Muscle of leg (tissue), 11 donors: ENCODE measurements around the gene DNER. TPM values are rescaled to one million over a fixed set of nuclear protein-coding genes. Genes with fewer than 3 reads are reported as not detected.
"Not testable (repeated sequence)": the region's sequence is repeated elsewhere in the genome, so short reads cannot be mapped to it uniquely, and the experiment has no call there.

Experiments used
- DNase-seq: peaks from one replicate; pipeline ENCODE4 v3.0.0; 2013
- H3K27ac ChIP-seq: one replicate; pipeline ENCODE4 v1.5.1; 2013; ENCODE audit warnings: mild to moderate bottlenecking, low read length, control low read depth
- H3K27me3 ChIP-seq: one replicate; pipeline ENCODE4 v1.6.1; 2013; ENCODE audit warnings: low read length; ENCODE audit not compliant: control insufficient read depth, insufficient read depth
- H3K36me3 ChIP-seq: one replicate; pipeline ENCODE4 v1.6.1; 2013; ENCODE audit warnings: low read length; ENCODE audit not compliant: control insufficient read depth, insufficient read depth
- H3K4me1 ChIP-seq: one replicate; pipeline ENCODE4 v1.6.1; 2013; ENCODE audit warnings: low read length; ENCODE audit not compliant: control insufficient read depth, insufficient read depth
- H3K4me3 ChIP-seq: one replicate; pipeline ENCODE4 v1.5.1; 2013; ENCODE audit warnings: low read length, control low read depth
- H3K9me3 ChIP-seq: replicated peaks from 2 replicates; pipeline ENCODE4 v1.6.1; 2013; ENCODE audit warnings: low read depth, low read length; ENCODE audit not compliant: control insufficient read depth
- WGBS: methylation state at CpG from one replicate; pipeline ENCODE4 v1.1.5; 2013; ENCODE audit warnings: missing lambda C conversion rate; ENCODE audit not compliant: insufficient coverage; 5-methylcytosine and 5-hydroxymethylcytosine counted together
- polyA plus RNA-seq, 8 donors: library from polyadenylated mRNA; unstranded; fragments of 120-200 nt; gene quantifications; one replicate each; pipeline versions ENCODE4 v1.2.1 to v1.2.3, GENCODE V29; 2013; ENCODE audit warnings: inconsistent platforms in 1 of 8, low replicate concordance in 1 of 8; ENCODE audit not compliant: insufficient read length in 8 of 8, insufficient read depth in 1 of 8
- total RNA-seq: library from RNA; stranded (reverse); fragments of 120-200 nt; gene quantifications from one replicate; pipeline ENCODE4 v1.2.4, GENCODE V29; 2013

DNER gene
- total and polyA plus RNA-seq, 9 donors, result 0.57 to 3.2 (median 1.8) TPM

DNA sequence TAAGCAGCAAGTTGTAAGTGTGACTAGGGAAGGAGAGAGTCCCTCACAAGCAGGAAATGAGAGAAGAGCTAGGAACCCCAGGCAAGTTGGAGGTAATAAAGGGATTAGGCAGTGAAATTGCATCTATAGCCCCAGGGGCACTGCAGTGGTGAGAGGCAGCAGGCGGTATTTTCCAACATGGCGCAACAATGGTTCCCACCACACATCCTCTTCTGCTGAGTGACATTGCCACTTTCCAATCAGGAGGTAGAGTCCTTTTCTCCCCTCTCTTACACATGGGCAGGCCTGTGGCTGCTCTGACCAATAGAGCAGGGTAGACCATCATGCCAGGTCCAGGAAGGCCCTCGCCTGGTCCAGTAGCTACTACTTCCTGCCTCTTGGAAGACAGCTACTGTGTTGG, 86.6 kb downstream of the DNER start:
- Histone ChIP-seq H3K4me3 (no peak overlapping the region), H3K9me3 (no peaks in the 10 kb centered on the region), H3K36me3 (no peaks in the 10 kb centered on the region), H3K27me3 (no peaks in the 10 kb centered on the region), H3K27ac (no peak overlapping the region), H3K4me1 (no peaks in the 10 kb centered on the region)
- DNase-seq, result no peak
- 83% methylated on average over 2 of the region's 3 CpGs for WGBS

GRCh38 chr2:229622495-229623355, 91.6 kb downstream of the DNER start:
- no peak overlapping the region for H3K27ac ChIP-seq

GRCh38 chr2:229620759-229621158, 93.6 kb downstream of the DNER start:
- no peaks in the 10 kb centered on the region for H3K36me3 ChIP-seq
- no peak overlapping the region for H3K27ac ChIP-seq
- no peaks in the 10 kb centered on the region for H3K27me3 ChIP-seq
- no peaks in the 10 kb centered on the region for H3K4me1 ChIP-seq
- WGBS, result 63% methylated on average over 1 of the region's 5 CpGs
- DNase-seq, result no peak
- H3K9me3 ChIP-seq, result no peaks in the 10 kb centered on the region
- no peak overlapping the region for H3K4me3 ChIP-seq

More at GRCh38 chr2:229622495-229623355, 91.6 kb downstream of the DNER start:
- no peaks in the 10 kb centered on the region for H3K4me1 ChIP-seq
- no peak for DNase-seq
- WGBS, result 93% methylated on average over 11 of the region's 12 CpGs
- H3K9me3 ChIP-seq, result no peaks in the 10 kb centered on the region
- H3K27me3 ChIP-seq, result no peaks in the 10 kb centered on the region
- no peaks in the 10 kb centered on the region for H3K36me3 ChIP-seq
- H3K4me3 ChIP-seq, result no peak overlapping the region

DNA sequence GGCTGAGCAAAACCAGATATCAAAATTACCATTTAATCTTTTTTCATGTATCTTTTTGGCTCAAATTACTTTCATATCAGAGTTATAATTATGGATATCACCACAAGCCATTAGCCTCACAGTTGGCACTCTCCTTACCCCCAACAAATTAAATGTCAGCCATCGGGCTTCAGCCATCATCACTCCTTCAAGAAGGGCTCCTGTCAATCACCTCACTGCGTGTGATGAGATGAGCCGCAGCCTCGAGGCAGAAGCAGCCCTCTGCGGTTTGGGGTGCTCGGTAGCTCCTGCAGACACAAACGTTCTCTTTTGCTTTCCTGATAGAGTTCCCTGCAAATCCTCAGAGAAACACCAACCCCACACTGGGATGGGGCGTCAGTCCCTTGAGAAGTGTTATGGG, 94.1 kb downstream of the DNER start:
- DNase-seq, result no peak
- H3K9me3 ChIP-seq, result no peaks in the 10 kb centered on the region
- H3K4me1 ChIP-seq, result no peaks in the 10 kb centered on the region
- H3K27me3 ChIP-seq, result no peaks in the 10 kb centered on the region
- no peak overlapping the region for H3K27ac ChIP-seq
- H3K36me3 ChIP-seq, result no peaks in the 10 kb centered on the region
- 81% methylated on average over 6 of the region's 8 CpGs for WGBS
- H3K4me3 ChIP-seq, result no peak overlapping the region

GRCh38 chr2:229616433-229616832, 97.9 kb downstream of the DNER start:
- H3K4me3 ChIP-seq, result no peak overlapping the region
- H3K27me3 ChIP-seq, result no peaks in the 10 kb centered on the region
- WGBS, result no CpG with 5 or more reads among the region's 3 CpGs
- no peak for DNase-seq
- H3K36me3 ChIP-seq, result no peaks in the 10 kb centered on the region
- H3K4me1 ChIP-seq, result no peaks in the 10 kb centered on the region
- no peak overlapping the region for H3K27ac ChIP-seq
- H3K9me3 ChIP-seq, result no peaks in the 10 kb centered on the region

DNA sequence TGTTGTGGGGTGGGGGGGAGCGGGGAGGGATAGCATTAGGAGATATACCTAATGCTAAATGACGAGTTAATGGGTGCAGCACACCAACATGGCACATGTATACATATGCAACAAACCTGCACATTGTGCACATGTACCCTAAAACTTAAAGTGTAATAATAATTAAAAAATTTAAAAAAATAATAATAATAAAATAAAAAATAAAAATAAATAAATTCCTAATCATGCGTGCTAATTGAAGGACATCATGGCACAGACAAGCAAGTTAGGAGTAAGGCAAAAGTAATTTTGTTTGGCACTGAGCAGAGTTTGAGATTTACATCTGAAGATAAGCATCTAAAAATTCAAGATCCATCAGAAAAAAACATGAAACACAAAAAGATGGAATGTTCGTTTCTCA, 100.3 kb downstream of the DNER start:
- not testable (repeated sequence) for H3K27ac ChIP-seq, H3K27me3 ChIP-seq, H3K36me3 ChIP-seq, H3K4me3 ChIP-seq, H3K4me1 ChIP-seq, DNase-seq, H3K9me3 ChIP-seq
- WGBS, result 78% methylated on average over 1 of the region's 4 CpGs

DNA sequence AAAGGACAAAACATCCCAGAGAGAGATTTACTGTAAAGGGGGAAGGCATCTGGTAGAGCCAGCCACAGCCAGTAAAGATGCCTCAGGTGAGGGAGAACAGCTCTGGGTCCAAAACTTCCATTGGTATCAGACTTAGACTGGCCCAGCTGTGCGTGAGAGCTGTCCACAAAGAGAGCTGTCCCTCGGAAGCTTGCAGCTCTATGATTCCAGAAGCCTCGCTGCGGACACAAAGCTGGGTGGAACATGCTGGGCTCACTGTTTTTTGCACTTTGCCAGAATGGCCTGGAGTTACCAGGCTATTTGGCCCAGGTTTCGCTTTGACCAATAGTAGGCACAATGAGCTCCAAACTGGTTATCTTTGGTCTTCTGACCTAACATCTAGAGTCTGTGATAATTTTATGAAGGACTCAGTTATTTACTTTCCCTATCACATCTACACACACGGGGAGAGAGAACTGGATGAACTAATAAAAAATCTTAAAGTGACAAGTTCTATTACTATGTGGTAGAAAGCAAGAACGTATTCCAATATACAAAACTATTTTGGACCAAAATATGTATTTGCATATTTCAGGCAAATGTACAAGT, 101.9 kb downstream of the DNER start:
- H3K36me3 ChIP-seq, result no peaks in the 10 kb centered on the region
- no peak for DNase-seq
- WGBS, result 84% methylated on average over 4 of the region's 7 CpGs
- H3K4me3 ChIP-seq, result no peak overlapping the region
- no peaks in the 10 kb centered on the region for H3K9me3 ChIP-seq
- H3K4me1 ChIP-seq, result no peaks in the 10 kb centered on the region
- H3K27ac ChIP-seq, result no peak overlapping the region
- H3K27me3 ChIP-seq, result no peaks in the 10 kb centered on the region

DNA sequence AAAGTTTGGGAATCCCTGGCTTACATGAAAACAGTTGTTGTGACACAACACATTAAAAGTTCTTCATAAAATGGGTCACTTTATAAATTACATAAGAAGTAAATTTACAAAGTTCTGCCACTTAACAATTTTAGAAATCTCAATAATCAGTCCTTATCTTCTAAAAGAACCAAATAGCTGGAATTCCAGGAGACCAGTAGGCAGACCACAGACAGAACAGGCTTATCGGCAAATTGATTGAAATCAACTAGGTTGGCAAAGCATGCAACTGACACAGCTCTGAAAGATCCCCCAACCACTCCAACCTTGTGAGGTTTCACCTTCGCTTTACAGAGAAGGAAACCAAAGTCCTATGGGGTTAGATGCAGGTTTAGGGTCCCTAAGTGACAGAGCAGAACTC, 103.0 kb downstream of the DNER start:
- no peak overlapping the region for H3K27ac ChIP-seq
- H3K36me3 ChIP-seq, result no peaks in the 10 kb centered on the region
- DNase-seq, result no peak
- H3K27me3 ChIP-seq, result no peaks in the 10 kb centered on the region
- no peak overlapping the region for H3K4me3 ChIP-seq
- no peaks in the 10 kb centered on the region for H3K9me3 ChIP-seq
- H3K4me1 ChIP-seq, result no peaks in the 10 kb centered on the region
- WGBS, result no CpG with 5 or more reads among the region's 2 CpGs

DNA sequence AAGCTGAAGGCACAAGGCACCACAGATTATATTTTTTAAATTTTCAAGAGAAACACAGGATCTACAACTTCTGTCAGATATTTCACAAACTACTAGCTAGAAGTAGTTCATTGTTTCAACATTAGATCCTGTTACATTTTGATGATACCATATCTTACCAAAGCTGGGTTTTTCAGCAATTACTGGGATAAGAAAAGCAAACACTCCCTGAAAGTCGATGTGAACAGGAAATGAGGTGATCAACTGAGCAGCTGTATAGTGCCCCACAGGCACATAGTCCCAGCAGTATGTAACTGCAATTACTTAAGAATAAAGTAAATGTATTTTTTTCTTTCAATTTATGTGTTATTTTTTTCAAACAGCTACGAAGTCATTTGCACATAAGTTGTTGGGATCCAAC, 103.5 kb downstream of the DNER start:
- no peak for DNase-seq

DNA sequence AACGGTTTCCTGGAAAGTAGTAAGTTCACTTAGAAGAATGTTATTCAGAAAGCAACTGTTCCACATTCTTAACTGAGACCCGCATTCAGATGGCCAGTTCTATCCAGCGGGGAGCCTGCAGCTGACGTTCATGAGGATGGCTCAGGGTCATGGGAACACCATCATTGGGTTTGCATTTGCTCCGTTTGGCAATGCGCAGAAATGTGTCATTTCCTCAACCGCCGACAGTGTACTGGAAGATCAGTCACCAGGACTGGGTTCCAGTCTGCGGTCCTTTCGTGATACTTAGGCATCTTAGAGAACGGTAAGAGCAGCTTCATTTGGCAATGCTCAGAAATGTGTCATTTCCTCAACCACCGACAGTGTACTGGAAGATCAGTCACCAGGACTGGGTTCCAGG, 104.0 kb downstream of the DNER start:
- DNase-seq, result no peak
- no peaks in the 10 kb centered on the region for H3K9me3 ChIP-seq

More for the DNA sequence above, 103.5 kb downstream of the DNER start:
- Histone ChIP-seq H3K36me3 (no peaks in the 10 kb centered on the region), H3K27ac (no peak overlapping the region), H3K9me3 (no peaks in the 10 kb centered on the region), H3K4me3 (no peak overlapping the region), H3K4me1 (no peaks in the 10 kb centered on the region), H3K27me3 (no peaks in the 10 kb centered on the region)
- no CpG with 5 or more reads among the region's 2 CpGs for WGBS

More for the DNA sequence above, 104.0 kb downstream of the DNER start:
- H3K4me1 ChIP-seq, result no peaks in the 10 kb centered on the region
- no peak overlapping the region for H3K27ac ChIP-seq
- 90% methylated on average over 11 of the region's 12 CpGs for WGBS
- no peaks in the 10 kb centered on the region for H3K27me3 ChIP-seq
- H3K36me3 ChIP-seq, result no peaks in the 10 kb centered on the region
- no peak overlapping the region for H3K4me3 ChIP-seq
